ENCODE data around the gene HOXB9. TPM values are rescaled to one million over a fixed set of nuclear protein-coding genes. Genes with fewer than 3 reads are reported as not detected.

Gene HOXB9
- total and polyA plus RNA-seq, 7 experiments from 2014 or later, result 0.12 to 0.24 (median 0.16) TPM; not detected in 4

DNA sequence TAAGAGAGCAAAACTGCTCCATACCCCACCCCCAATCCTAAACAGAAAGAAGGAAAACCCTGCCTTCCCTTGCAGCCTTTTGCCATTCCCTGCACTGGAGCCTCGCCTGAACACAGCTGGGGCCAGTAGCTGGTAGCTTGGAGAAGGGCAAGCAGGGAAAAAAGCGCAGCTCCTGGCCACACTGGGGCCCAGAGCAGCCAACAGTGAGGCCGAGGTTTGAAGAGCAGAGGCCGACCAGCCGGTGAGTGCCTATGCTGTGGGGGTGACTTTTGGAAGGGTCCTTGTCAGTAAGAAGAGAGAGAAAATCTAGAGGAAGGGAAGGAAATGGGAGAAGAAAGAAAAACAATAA is 3.2 kb upstream of the HOXB9 start:
- Mint-ChIP-seq H3K4me3 (no peak overlapping the region), H3K36me3 (peaks cover 0 to 4% (median 1%) of the 10 kb centered on the region in 5 donors), H3K9me3 (peaks cover 0 to 3% (median 0%) of the 10 kb centered on the region in 11 donors), H3K27me3 (peaks cover 71 to 90% (median 79%) of the 10 kb centered on the region in 5 donors), H3K27ac (no peak overlapping the region), H3K4me1 (peaks cover 13 to 23% (median 20%) of the 10 kb centered on the region in 7 donors)
- DNase-seq, result no peak
- ATAC-seq, result no peak
- Histone ChIP-seq H3K27ac (ENCODE audit: low read depth, low read length) (no peak overlapping the region), H3K9me3 (ENCODE audit: control insufficient read depth in 2 of 3, low read length in 3 of 3) (no peaks in the 10 kb centered on the region), H3K36me3 (ENCODE audit: control insufficient read depth in 2 of 3, insufficient read depth in 3 of 3, low read length in 3 of 3) (no peaks in the 10 kb centered on the region), H3K4me3 (ENCODE audit: low read length) (no peak overlapping the region), H3K27me3 (ENCODE audit: control insufficient read depth in 2 of 2, insufficient read depth in 2 of 2, low read length in 2 of 2) (peaks cover 37 to 39% of the 10 kb centered on the region in 2 donors), H3K4me1 (ENCODE audit: control insufficient read depth in 2 of 2, insufficient read depth in 2 of 2, low read length in 2 of 2) (peaks cover 15 to 22% of the 10 kb centered on the region in 2 donors)
- ChIA-PET POLR2A (no interaction called here), CTCF (no interaction called here)
- intact Hi-C loops (cut with micrococcal nuclease), result loop anchor here in 1 of 2 donors (5.0 kb wide), 1 partner anchor 118 kb away; no protein-coding TSS in a partner anchor

DNA sequence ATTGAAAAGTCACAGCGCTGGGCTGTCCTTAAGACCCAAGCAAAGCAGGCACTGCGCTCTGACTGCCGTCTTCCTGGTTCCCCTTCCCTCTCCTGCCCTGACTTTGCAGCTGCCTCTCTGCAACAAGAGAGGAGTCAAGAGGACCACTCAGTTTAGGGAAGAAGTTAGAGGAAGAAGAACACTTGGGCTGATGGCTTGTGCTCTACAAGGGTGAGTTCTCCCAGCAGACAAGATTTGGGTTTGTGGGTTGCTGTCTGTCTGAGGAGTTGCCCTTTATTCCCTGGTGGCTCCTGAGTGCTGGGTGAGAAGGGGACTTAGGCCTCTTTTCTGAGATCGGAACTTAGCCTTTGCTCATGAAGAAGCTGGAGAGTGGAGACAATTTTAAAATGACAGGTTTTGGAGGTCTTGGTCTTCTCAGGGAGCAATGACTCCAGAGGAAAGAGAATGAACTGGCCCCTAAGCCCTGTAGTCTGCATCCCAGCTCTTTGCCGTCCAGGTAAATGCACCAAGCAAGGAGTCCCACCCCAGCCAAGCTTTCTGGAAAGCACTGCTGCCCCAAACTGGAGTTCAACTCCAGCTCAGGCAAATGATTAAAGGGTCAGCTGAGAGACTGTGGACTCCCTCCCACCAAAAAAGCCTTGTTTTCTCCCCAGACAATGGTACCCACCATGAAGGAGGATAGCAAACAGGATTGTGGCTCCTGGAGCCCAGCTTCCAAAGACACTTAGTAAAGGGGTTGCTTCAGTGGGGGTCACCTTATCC is 2.7 kb upstream of the HOXB9 start:
- peaks cover 0 to 3% (median 0%) of the 10 kb centered on the region in 11 donors for H3K9me3 Mint-ChIP-seq
- intact Hi-C loops (cut with micrococcal nuclease), result loop anchor here in 1 of 2 donors (5.0 kb wide), 1 partner anchor 118 kb away; no protein-coding TSS in a partner anchor
- Histone ChIP-seq H3K4me1 (ENCODE audit: control insufficient read depth in 2 of 2, insufficient read depth in 2 of 2, low read length in 2 of 2) (peaks cover 15 to 21% of the 10 kb centered on the region in 2 donors), H3K4me3 (ENCODE audit: low read length) (no peak overlapping the region), H3K27ac (ENCODE audit: low read depth, low read length) (no peak overlapping the region), H3K27me3 (ENCODE audit: control insufficient read depth in 2 of 2, insufficient read depth in 2 of 2, low read length in 2 of 2) (peaks cover 37 to 42% of the 10 kb centered on the region in 2 donors), H3K9me3 (ENCODE audit: control insufficient read depth in 2 of 3, low read length in 3 of 3) (no peaks in the 10 kb centered on the region), H3K36me3 (ENCODE audit: control insufficient read depth in 2 of 3, insufficient read depth in 3 of 3, low read length in 3 of 3) (no peaks in the 10 kb centered on the region)
- DNase-seq (no peak), ATAC-seq (no peak)
- peak overlapping the region in 1 of 9 donors; percentile 37 for H3K27ac Mint-ChIP-seq
- POLR2A ChIA-PET, result no interaction called here
- peaks cover 13 to 23% (median 19%) of the 10 kb centered on the region in 7 donors for H3K4me1 Mint-ChIP-seq
- peaks cover 0 to 4% (median 1%) of the 10 kb centered on the region in 5 donors for H3K36me3 Mint-ChIP-seq
- CTCF ChIA-PET, result no interaction called here
- peaks cover 75 to 90% (median 77%) of the 10 kb centered on the region in 5 donors for H3K27me3 Mint-ChIP-seq
- no peak overlapping the region for H3K4me3 Mint-ChIP-seq

DNA sequence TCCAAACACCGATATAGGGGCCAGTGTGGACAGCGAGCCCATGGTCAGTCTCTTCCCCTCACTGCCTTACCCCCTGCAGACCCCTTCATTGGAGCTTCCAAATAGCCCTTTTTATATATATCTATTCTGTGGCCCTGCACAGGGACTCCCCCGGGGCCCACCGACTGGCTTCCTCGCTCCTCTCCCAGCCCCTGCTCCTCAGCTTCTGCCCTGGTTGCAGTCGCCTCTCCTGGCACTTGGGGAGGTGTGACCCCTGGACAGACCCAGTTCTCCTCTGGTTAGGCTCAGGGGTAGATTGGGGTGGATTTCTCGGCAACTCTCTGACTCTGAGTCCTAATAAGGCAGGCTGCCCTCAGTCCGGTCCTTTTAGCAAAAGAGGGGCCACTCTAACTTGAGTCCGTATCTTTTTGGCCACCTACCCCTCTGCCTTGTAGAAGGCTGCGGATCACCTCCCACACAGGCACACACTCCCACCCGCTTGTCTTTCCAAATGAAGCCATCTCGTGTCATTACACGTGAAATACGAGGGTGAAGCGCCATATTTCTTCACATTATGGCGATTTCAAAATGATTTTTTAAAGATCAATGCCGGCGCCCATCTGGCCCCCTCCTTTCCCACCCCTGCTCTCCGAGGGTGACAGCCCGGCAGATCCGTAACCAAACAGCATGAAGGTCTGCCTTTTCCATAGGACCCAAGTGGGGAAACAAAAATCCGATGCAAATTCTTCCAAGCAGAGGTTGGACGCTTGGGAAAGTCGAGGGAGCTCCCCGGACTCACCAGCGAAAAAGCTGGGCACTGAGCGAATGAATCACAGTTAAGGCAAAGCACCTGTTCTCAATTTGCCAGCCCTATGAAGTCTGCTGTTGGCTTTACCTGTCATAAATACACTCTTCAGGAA is 1.7 kb upstream of the HOXB9 start:
- intact Hi-C loops (cut with micrococcal nuclease), result loop anchor here in 1 of 2 donors (5.0 kb wide), 1 partner anchor 119 kb away; no protein-coding TSS in a partner anchor
- Histone ChIP-seq H3K9me3 (ENCODE audit: control insufficient read depth in 2 of 3, low read length in 3 of 3) (no peaks in the 10 kb centered on the region), H3K27me3 (ENCODE audit: control insufficient read depth in 2 of 2, insufficient read depth in 2 of 2, low read length in 2 of 2) (peaks cover 36 to 37% of the 10 kb centered on the region in 2 donors), H3K27ac (ENCODE audit: low read depth, low read length) (no peak overlapping the region), H3K4me1 (ENCODE audit: control insufficient read depth in 2 of 2, insufficient read depth in 2 of 2, low read length in 2 of 2) (peaks cover 15 to 16% of the 10 kb centered on the region in 2 donors), H3K36me3 (ENCODE audit: control insufficient read depth in 2 of 3, insufficient read depth in 3 of 3, low read length in 3 of 3) (no peaks in the 10 kb centered on the region), H3K4me3 (ENCODE audit: low read length) (no peak overlapping the region)
- H3K4me1 Mint-ChIP-seq, result peaks cover 13 to 21% (median 17%) of the 10 kb centered on the region in 7 donors
- H3K4me3 Mint-ChIP-seq, result peak overlapping the region in 1 of 10 donors; percentile 26
- H3K27ac Mint-ChIP-seq, result no peak overlapping the region
- ChIA-PET POLR2A (no interaction called here), CTCF (no interaction called here)
- no peak for ATAC-seq
- H3K9me3 Mint-ChIP-seq, result peaks cover 0 to 2% (median 0%) of the 10 kb centered on the region in 11 donors
- H3K36me3 Mint-ChIP-seq, result peaks cover 0 to 3% (median 1%) of the 10 kb centered on the region in 5 donors
- peaks cover 79 to 92% (median 80%) of the 10 kb centered on the region in 5 donors for H3K27me3 Mint-ChIP-seq
- no peak for DNase-seq

DNA sequence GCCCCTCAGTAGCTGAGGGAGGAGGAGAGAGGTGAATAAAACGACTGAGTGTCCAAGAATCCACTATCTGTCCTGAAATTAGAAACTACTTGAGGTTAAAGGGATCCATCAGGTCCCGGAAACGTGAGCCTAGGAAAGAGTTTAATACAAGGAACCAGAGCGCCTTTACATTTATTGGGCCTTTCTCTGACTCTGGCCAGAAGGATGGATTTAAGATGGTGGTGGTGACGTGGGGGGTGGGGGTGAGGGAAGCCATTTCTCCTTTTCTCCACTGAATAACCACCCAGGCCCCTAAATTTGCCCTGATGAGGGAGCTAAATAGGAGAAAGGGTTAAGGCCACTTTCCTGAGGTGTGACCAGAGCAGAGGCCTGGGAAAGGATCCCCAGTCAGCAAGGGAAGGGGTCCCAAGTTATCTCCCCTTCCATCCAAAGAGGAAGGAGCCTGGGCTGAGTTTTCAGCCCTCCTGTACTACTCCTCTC is 1.0 kb upstream of the HOXB9 start:
- DNase-seq (no peak), ATAC-seq (no peak)
- intact Hi-C loops (cut with micrococcal nuclease), result loop anchor here in 1 of 2 donors (5.0 kb wide), 1 partner anchor 120 kb away; no protein-coding TSS in a partner anchor

DNA sequence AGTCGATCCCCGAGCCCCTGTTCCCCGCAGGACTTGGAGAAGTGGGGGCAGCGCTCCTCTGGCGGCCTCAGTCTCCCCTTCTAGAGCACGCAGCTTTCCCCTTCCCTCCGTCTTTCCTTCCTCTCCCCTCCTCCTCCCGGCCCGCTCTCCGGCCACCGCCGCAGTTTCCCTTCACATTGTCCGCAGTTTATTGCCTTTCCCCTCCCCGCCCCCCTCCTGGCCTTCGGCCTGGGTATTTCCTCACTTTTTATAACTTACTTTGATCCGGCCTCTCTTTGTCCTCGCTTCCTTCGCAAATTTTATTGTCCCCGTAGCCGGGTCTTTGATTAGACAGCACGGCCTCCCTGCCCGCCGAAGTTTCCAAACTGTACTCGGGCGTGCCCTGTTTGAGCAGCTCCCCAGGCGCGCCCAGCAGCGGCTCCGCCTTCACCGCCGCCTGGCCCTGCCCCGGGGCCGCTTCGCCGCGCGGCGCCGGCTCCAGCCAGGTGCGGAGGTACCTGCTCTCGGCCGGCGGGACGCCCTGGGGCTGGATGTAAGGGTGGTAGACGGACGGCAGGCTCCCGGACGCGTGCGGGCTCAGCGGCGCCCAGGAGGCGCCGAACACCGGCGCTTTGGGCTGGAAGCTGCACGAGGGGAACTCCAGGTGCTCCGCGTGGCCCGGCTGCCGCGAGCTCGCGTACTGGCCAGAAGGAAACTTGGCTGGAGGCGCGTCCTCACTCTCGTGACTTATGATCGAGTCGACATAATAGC is 488 bp downstream of the HOXB9 start:
- Histone ChIP-seq H3K4me3 (ENCODE audit: low read length) (peak overlapping the region; percentile 62), H3K27ac (ENCODE audit: low read depth, low read length) (no peak overlapping the region), H3K27me3 (ENCODE audit: control insufficient read depth in 2 of 2, insufficient read depth in 2 of 2, low read length in 2 of 2) (peaks cover 32 to 44% of the 10 kb centered on the region in 2 donors), H3K9me3 (ENCODE audit: control insufficient read depth in 2 of 3, low read length in 3 of 3) (no peaks in the 10 kb centered on the region), H3K36me3 (ENCODE audit: control insufficient read depth in 2 of 3, insufficient read depth in 3 of 3, low read length in 3 of 3) (no peaks in the 10 kb centered on the region), H3K4me1 (ENCODE audit: control insufficient read depth in 2 of 2, insufficient read depth in 2 of 2, low read length in 2 of 2) (peaks cover 15 to 16% of the 10 kb centered on the region in 2 donors)
- Mint-ChIP-seq H3K4me3 (peak overlapping the region; percentile 80 to 91 (median 84)), H3K27ac (peak overlapping the region in 1 of 9 donors; percentile 88), H3K9me3 (no peaks in the 10 kb centered on the region), H3K36me3 (peaks cover 0 to 3% (median 0%) of the 10 kb centered on the region in 5 donors), H3K4me1 (peaks cover 13 to 18% (median 14%) of the 10 kb centered on the region in 7 donors), H3K27me3 (peaks cover 81 to 92% (median 88%) of the 10 kb centered on the region in 5 donors)
- intact Hi-C loops (cut with micrococcal nuclease), result loop anchor here in 1 of 2 donors (5.0 kb wide), 1 partner anchor 122 kb away; no protein-coding TSS in a partner anchor
- ChIA-PET CTCF (interaction anchor here (0.7 kb wide), 1 partner anchor 676 kb away, joined by 3 read pairs; no protein-coding TSS in a partner anchor), POLR2A (no interaction called here)
- peak; percentile 64 for ATAC-seq
- peak in 4 of 9 donors; percentile 33 to 59 (median 36) for DNase-seq

More for the DNA sequence above, 1.0 kb upstream of the HOXB9 start:
- H3K27ac Mint-ChIP-seq, result peak overlapping the region in 1 of 9 donors; percentile 5
- peaks cover 15 to 16% of the 10 kb centered on the region in 2 donors for H3K4me1 ChIP-seq (ENCODE audit: control insufficient read depth in 2 of 2, insufficient read depth in 2 of 2, low read length in 2 of 2)
- peaks cover 79 to 92% (median 80%) of the 10 kb centered on the region in 5 donors for H3K27me3 Mint-ChIP-seq
- ChIA-PET POLR2A (no interaction called here), CTCF (no interaction called here)
- peak overlapping the region; percentile 18 for H3K4me3 ChIP-seq (ENCODE audit: low read length)
- peak overlapping the region; percentile 30 to 90 (median 80) for H3K4me3 Mint-ChIP-seq
- peaks cover 0 to 1% (median 0%) of the 10 kb centered on the region in 5 donors for H3K36me3 Mint-ChIP-seq
- peaks cover 13 to 18% (median 14%) of the 10 kb centered on the region in 7 donors for H3K4me1 Mint-ChIP-seq
- no peak overlapping the region for H3K27ac ChIP-seq (ENCODE audit: low read depth, low read length)
- no peaks in the 10 kb centered on the region for H3K9me3 ChIP-seq (ENCODE audit: control insufficient read depth in 2 of 3, low read length in 3 of 3)
- H3K27me3 ChIP-seq (ENCODE audit: control insufficient read depth in 2 of 2, insufficient read depth in 2 of 2, low read length in 2 of 2), result peaks cover 37 to 39% of the 10 kb centered on the region in 2 donors
- H3K9me3 Mint-ChIP-seq, result peaks cover 0 to 1% (median 0%) of the 10 kb centered on the region in 11 donors
- H3K36me3 ChIP-seq (ENCODE audit: control insufficient read depth in 2 of 3, insufficient read depth in 3 of 3, low read length in 3 of 3), result no peaks in the 10 kb centered on the region

Measured in naive thymus-derived CD4-positive, alpha-beta T cell (primary cell).